DLD1 (cell line): ENCODE data around the gene CDC45.

Experiments
- in situ Hi-C: cut with HindIII; loops from 2 replicates; pipeline ENCODE4 v1.10.0; 2017; ENCODE audit warnings: low sequenced_read_pairs

Gene CDC45

GRCh38 chr22:19525116-19525660, 45.5 kb downstream of the CDC45 start:
- in situ Hi-C loops, result loop anchor here (25.0 kb wide), 1 partner anchor 138 kb away; no protein-coding TSS in a partner anchor

GRCh38 chr22:19525666-19526065, 45.9 kb downstream of the CDC45 start:
- in situ Hi-C loops, result loop anchor here (25.0 kb wide), 1 partner anchor 138 kb away; no protein-coding TSS in a partner anchor

- in situ Hi-C loops, result loop anchor here (25.0 kb wide), 1 partner anchor 139 kb away; no protein-coding TSS in a partner anchor
Observed at GRCh38 chr22:19526076-19526701, 46.5 kb downstream of the CDC45 start.

- in situ Hi-C loops, result loop anchor here (25.0 kb wide), 1 partner anchor 139 kb away; no protein-coding TSS in a partner anchor
Observed at GRCh38 chr22:19526702-19527111, 47.0 kb downstream of the CDC45 start.

DNA sequence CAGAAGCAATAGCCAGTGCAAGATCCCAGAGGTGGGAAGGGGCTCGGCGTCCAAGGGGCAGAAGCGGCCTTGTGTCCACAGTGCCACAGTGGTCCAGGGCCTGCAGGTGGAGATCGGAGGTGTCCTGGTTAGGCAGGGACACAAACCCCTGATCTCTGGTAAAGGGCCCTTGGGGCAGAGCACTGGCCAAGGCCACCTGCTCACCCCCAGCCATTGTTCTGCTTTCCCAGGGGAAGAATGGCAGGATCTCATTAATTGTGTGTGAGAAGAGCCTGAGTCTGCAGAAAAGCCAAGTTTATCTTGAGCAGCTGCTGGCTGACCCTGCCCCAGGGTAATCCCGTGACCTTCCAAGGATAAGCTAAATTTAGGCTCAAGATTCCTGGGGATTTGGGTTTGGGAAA, 47.6 kb downstream of the CDC45 start:
- in situ Hi-C loops, result loop anchor here (25.0 kb wide), 1 partner anchor 140 kb away; no protein-coding TSS in a partner anchor

DNA sequence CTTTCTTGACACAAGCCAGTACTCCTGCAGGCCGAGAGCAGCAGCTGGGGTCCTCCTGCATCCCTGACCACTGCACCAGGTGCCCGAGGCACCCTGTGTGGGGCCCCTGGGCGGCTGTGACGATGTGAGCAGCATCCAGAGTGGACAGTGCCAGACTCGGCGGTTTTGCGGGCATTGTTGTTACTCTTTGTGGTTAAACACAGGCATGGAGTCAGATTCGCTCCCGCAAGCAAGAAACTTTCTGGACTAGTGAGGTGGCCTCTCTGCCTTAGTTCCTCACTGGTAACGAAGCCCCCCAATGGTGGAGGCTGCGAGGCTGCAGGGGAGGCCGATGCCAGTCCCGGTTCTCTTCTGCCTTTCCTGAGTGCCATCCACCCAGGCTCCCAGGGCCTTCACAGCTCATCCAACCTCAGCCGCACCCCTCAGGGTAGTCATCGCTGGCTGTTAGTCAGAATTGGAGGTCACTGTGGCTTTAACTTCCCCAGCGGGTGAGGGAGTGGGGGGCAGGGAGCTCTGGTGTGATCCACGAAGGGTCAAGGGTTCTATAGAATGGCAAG, 48.2 kb downstream of the CDC45 start:
- in situ Hi-C loops, result loop anchor here (25.0 kb wide), 1 partner anchor 141 kb away; no protein-coding TSS in a partner anchor

DNA sequence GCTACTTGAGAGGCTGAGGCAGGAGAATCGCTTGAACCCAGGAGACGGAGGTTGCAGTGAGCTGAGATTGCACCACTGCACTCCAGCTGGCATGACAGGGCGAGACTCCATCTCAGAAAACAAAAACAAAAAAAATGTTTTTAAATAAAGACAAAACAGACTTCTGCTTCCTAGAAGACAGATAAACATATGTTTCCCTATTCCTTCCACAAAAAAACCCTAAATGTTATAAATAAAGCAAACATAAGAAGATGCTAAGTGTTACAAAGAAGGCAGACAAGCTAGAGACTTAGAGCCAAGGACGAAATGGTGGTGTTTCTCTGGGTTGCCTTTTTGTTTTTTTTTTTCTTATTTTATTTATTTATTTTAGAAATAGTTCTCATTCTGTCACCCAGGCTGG, 50.1 kb downstream of the CDC45 start:
- in situ Hi-C loops, result loop anchor here (25.0 kb wide), 1 partner anchor 143 kb away; no protein-coding TSS in a partner anchor

GRCh38 chr22:19530751-19531150, 51.0 kb downstream of the CDC45 start:
- in situ Hi-C loops, result loop anchor here (25.0 kb wide), 1 partner anchor 143 kb away; no protein-coding TSS in a partner anchor

- in situ Hi-C loops, result loop anchor here (25.0 kb wide), 1 partner anchor 144 kb away; no protein-coding TSS in a partner anchor
Observed at GRCh38 chr22:19531327-19531726, 51.6 kb downstream of the CDC45 start.

- in situ Hi-C loops, result loop anchor here (25.0 kb wide), 1 partner anchor 146 kb away; no protein-coding TSS in a partner anchor
Observed at GRCh38 chr22:19533049-19533626, 53.4 kb downstream of the CDC45 start.

DNA sequence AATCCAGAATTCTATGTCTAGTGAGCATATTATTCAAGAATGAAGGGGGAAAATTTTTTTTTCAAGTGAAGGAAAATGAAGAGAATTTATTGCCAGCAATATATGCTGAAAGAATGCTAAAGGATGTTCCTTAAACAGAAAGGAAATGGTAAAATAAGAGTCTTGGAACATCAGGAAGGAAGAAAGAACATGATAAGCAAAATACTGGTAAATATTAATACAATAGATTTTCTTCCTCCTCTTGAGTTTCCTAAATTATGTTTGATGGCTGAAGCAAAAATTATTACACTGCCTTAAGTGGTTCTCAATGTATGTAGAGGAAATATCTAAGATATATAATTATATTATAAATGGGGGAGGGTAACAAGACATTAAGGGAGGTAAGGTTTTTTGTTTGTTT, 54.1 kb downstream of the CDC45 start:
- in situ Hi-C loops, result loop anchor here (25.0 kb wide), 1 partner anchor 147 kb away; no protein-coding TSS in a partner anchor

DNA sequence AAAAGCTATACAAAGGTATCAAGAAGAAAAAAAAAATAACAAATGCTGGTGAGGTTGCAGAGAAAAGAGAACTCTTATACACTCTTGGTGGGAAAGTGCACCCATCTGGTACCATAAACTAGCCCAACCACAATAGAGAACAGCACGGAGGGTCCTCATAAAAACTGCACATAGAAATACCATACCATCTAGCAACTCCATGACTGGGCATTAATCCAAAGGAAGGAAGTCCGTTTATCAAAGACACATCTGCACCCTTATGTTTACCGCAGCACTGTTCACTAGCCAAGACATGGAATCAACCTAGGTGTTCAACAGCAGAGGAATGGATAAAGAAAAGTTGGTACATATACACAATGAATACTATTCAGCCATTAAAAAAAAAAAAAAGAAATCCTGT, 55.3 kb downstream of the CDC45 start:
- in situ Hi-C loops, result loop anchor here (25.0 kb wide), 1 partner anchor 148 kb away; no protein-coding TSS in a partner anchor

- in situ Hi-C loops, result loop anchor here (25.0 kb wide), 1 partner anchor 149 kb away; no protein-coding TSS in a partner anchor
Observed at GRCh38 chr22:19536564-19536963, 56.8 kb downstream of the CDC45 start.

GRCh38 chr22:19537941-19538488, 58.3 kb downstream of the CDC45 start:
- in situ Hi-C loops, result loop anchor here (25.0 kb wide), 1 partner anchor 151 kb away; no protein-coding TSS in a partner anchor

- in situ Hi-C loops, result loop anchor here (25.0 kb wide), 1 partner anchor 153 kb away; no protein-coding TSS in a partner anchor
Observed at GRCh38 chr22:19540394-19540793, 60.7 kb downstream of the CDC45 start.

- in situ Hi-C loops, result loop anchor here (25.0 kb wide), 1 partner anchor 157 kb away; no protein-coding TSS in a partner anchor
Observed at GRCh38 chr22:19543970-19544708, 64.4 kb downstream of the CDC45 start.

DNA sequence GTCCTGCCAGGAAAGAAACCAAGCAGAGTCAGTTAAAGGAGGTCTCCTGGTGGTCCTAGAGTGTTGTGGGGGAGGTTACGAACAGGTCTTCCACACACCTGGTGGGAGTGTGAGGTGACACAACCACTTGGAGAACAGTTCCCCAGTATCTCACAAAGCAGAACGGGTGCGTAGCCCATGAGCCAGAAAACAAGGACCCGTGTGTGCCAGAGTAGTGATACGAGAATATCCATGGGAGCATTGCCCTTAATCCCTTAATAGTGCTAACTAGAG, 66.2 kb downstream of the CDC45 start:
- in situ Hi-C loops, result loop anchor here (25.0 kb wide), 1 partner anchor 159 kb away; no protein-coding TSS in a partner anchor

DNA sequence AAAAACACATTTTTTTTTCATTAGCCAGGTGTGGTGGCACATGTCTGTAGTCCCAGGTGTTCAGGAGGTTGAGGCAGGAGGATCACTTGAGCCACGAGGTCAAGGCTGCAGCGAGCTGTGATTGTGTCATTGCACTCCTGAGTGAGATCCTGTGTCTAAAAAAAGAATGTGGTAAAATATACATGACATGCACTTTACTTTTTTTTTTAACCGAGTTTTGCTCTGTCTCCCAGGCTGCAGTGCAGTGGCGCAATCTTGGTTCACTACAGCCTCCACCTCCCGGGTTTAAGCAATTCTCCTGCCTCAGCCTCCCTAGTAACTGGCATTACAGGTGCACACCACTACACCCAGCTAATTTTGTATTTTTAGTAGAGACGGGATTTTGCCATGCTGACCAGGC, 67.0 kb downstream of the CDC45 start:
- in situ Hi-C loops, result loop anchor here (25.0 kb wide), 1 partner anchor 159 kb away; no protein-coding TSS in a partner anchor

- in situ Hi-C loops, result loop anchor here (25.0 kb wide), 1 partner anchor 160 kb away; no protein-coding TSS in a partner anchor
Observed at GRCh38 chr22:19547620-19548019, 67.9 kb downstream of the CDC45 start.

DNA sequence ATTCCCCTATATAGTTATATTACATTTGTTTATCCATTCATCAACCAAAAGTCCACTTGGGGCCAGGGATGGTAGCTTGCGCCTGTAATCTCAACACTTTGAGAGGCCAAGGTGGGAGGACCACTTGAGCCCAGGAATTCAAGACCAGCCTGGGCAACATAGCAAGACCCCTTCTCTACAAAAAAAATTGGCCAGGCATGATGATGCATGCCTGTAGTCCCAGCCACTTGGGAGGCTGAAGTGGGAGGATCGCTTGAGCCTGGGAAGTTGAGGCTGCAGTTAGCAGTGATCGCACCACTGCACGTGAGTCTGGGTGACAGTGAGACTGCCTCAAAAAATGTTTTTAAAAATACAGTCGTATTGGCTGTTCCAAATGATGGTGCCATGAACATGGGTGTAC, 68.7 kb downstream of the CDC45 start:
- in situ Hi-C loops, result loop anchor here (25.0 kb wide), 1 partner anchor 161 kb away; no protein-coding TSS in a partner anchor
